ENCODE data around the gene RAB11FIP4.

GRCh38 chr17:31431852-31432658 is 40.6 kb downstream of the RAB11FIP4 start:
- TF ChIP-seq EP300 (IDR thresholded peaks at IDR 0.05) (no peak), POLR2A (IDR thresholded peaks at IDR 0.05) (no peak), CTCF (IDR thresholded peaks at IDR 0.05) (no peak), POLR2AphosphoS5 (IDR thresholded peaks at IDR 0.05) (no peak)

Data from suprapubic skin (tissue), 4 donors.